Activated B cell treated with CpG ODN at 0.5 μM for 24 hours (primary cell): ENCODE results near the gene CCDC88A. TPM values are rescaled to one million over a fixed set of nuclear protein-coding genes. Genes with fewer than 3 reads are reported as not detected.

ENCODE experiments used
- ATAC-seq: fragments of 200-7000 bp; cut with Tn5 transposase; one replicate; pipeline ENCODE4 v1.10.0; 2021; ENCODE audit warnings: low read depth, mild to moderate bottlenecking, moderate library complexity
- CTCF ChIA-PET: fragments of 350-600 bp; sonication (Branson Sonifier 250); formaldehyde crosslinking; loops from one replicate; lab custom pipeline; 2021; ENCODE audit warnings: antibody characterized with exemption; lab: Charles Lee
- POLR2A ChIA-PET: fragments of 350-600 bp; sonication (Branson Sonifier 250); formaldehyde crosslinking; loops from one replicate; lab custom pipeline; 2021; ENCODE audit warnings: antibody characterized with exemption; lab: Charles Lee
- DNase-seq: peaks from one replicate; pipeline ENCODE4 v3.0.0; 2022
- H3K27ac Mint-ChIP-seq: one replicate; pipeline ENCODE4 v1.8.0; 2020; ENCODE audit warnings: mixed read lengths
- H3K27me3 Mint-ChIP-seq: one replicate; pipeline ENCODE4 v1.8.0; 2021; ENCODE audit warnings: mixed read lengths
- H3K36me3 Mint-ChIP-seq: one replicate; pipeline ENCODE4 v1.8.0; 2021; ENCODE audit warnings: low read depth, mixed read lengths
- H3K4me1 Mint-ChIP-seq: one replicate; pipeline ENCODE4 v1.8.0; 2021; ENCODE audit warnings: mixed read lengths
- H3K4me3 Mint-ChIP-seq: one replicate; pipeline ENCODE4 v1.8.0; 2020; ENCODE audit warnings: mild to moderate bottlenecking, mixed read lengths
- H3K9me3 Mint-ChIP-seq: one replicate; pipeline ENCODE4 v1.8.0; 2020; ENCODE audit warnings: mixed read lengths
- CTCF ChIP-seq: fragments of 200-600 bp; IDR thresholded peaks from one replicate; pipeline ENCODE4 v1.8.0; 2022; ENCODE audit warnings: antibody characterized with exemption, mild to moderate bottlenecking
- intact Hi-C: fragments of 100-400 bp; cut with micrococcal nuclease; formaldehyde crosslinking; loops from one replicate; pipeline ENCODE4 v1.15.1; 2024
- total RNA-seq: library from RNA; stranded (reverse); gene quantifications from 2 replicates; pipeline ENCODE4 v1.2.3, GENCODE V29; 2022

CCDC88A gene
- total RNA-seq, 1 donor from 2014 or later, result 35.6 TPM

DNA sequence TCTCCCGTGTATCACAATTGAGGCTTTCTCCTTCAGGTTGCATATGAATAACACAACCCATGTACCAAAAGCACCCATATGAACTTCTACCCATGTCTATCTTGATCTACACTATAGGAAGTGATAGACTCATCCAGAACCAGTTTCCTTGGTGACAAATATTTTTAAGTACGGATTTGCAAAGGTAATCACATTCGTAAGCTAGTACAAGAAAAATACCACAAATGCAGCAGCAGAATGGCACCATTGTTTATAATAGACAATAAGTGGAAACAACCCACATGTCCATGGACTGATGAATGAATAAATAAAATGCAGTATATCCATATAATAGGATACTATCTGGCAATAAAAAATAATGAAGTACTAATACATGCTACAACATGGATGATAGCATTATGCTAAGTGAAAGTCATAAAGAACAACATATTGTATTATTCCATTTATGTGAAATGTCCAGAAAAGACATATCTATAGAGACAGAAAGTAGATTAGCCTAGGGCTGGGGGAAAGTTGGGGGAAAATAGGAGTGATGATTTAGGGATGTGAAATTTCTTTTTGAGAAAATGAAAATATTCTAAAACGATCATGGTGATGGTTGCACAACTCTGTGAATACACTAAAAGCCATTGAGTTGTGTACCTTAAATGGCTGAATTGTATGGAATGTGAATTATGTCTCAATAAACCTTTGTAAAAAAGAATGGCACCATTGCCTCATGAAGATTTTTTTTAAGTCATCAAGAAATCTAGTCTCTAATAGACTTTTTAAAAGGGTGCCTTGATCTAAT is 3.4 kb upstream of the CCDC88A start:
- peaks cover 26% of the 10 kb centered on the region for H3K4me1 Mint-ChIP-seq
- POLR2A ChIA-PET, result no interaction called here
- H3K4me3 Mint-ChIP-seq, result no peak overlapping the region
- ATAC-seq (no peak), DNase-seq (no peak)
- CTCF ChIA-PET, result no interaction called here
- no peaks in the 10 kb centered on the region for H3K9me3 Mint-ChIP-seq
- peaks cover 8% of the 10 kb centered on the region for H3K36me3 Mint-ChIP-seq
- H3K27me3 Mint-ChIP-seq, result no peaks in the 10 kb centered on the region
- intact Hi-C loops, result loop anchor here (5.0 kb wide), 1 partner anchor 1321 kb away; no protein-coding TSS in a partner anchor
- H3K27ac Mint-ChIP-seq, result no peak overlapping the region
- no peak for TF ChIP-seq CTCF

DNA sequence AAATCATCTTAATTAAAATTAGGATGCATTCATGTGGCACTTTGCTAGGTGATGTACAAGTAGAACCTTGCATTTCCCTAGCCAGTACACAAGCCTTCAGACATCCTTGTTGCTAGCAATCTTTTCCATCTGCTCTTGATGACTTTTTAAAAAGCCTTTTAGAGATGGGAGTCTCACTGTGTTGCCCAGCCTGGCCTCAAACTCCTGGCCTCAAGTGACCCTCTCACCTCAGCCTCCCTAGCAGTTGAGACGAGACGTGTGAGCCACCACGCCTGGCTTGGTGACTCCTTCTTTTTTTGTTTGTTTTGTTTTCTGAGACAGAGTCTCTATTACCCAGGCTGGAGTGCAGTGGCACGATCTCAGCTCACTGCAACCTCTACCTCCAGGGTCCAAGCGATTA is 1.7 kb upstream of the CCDC88A start:
- peaks cover 8% of the 10 kb centered on the region for H3K36me3 Mint-ChIP-seq
- H3K9me3 Mint-ChIP-seq, result no peaks in the 10 kb centered on the region
- peaks cover 36% of the 10 kb centered on the region for H3K4me1 Mint-ChIP-seq
- CTCF ChIA-PET, result interaction anchor here (1.8 kb wide), 1 partner anchor 9 kb away, joined by 3 read pairs; no protein-coding TSS in a partner anchor
- ATAC-seq, result no peak
- H3K27me3 Mint-ChIP-seq, result no peaks in the 10 kb centered on the region
- POLR2A ChIA-PET, result no interaction called here
- intact Hi-C loops, result loop anchor here (5.0 kb wide), 1 partner anchor 1319 kb away; no protein-coding TSS in a partner anchor
- no peak for DNase-seq
- H3K27ac Mint-ChIP-seq, result no peak overlapping the region
- H3K4me3 Mint-ChIP-seq, result peak overlapping the region; percentile 95
- no peak for TF ChIP-seq CTCF

GRCh38 chr2:55420871-55421270 is 1.2 kb upstream of the CCDC88A start:
- ChIA-PET CTCF (interaction anchor here (1.8 kb wide), 1 partner anchor 10 kb away, joined by 3 read pairs; no protein-coding TSS in a partner anchor), POLR2A (interaction anchor here (1.1 to 1.3 kb wide), 2 partner anchors 98 to 139 kb away, joined by 5 read pairs; partner anchors contain the start of gene CFAP36)
- ATAC-seq, result no peak
- DNase-seq, result no peak
- Mint-ChIP-seq H3K27me3 (no peaks in the 10 kb centered on the region), H3K4me3 (peak overlapping the region; percentile 95), H3K36me3 (peaks cover 8% of the 10 kb centered on the region), H3K4me1 (peaks cover 40% of the 10 kb centered on the region), H3K27ac (no peak overlapping the region), H3K9me3 (no peaks in the 10 kb centered on the region)
- intact Hi-C loops, result loop anchor here (5.0 kb wide), 1 partner anchor 1319 kb away; no protein-coding TSS in a partner anchor
- no peak for TF ChIP-seq CTCF

- CTCF ChIA-PET, result interaction anchor here (1.8 kb wide), 1 partner anchor 10 kb away, joined by 3 read pairs; no protein-coding TSS in a partner anchor
- no peak for DNase-seq
- Mint-ChIP-seq H3K9me3 (no peaks in the 10 kb centered on the region), H3K4me1 (peaks cover 45% of the 10 kb centered on the region), H3K27me3 (no peaks in the 10 kb centered on the region), H3K27ac (peak overlapping the region; percentile 71), H3K4me3 (peak overlapping the region; percentile 95), H3K36me3 (peaks cover 8% of the 10 kb centered on the region)
- ATAC-seq, result no peak
- POLR2A ChIA-PET, result interaction anchor here (1.0 to 1.3 kb wide), 5 partner anchors 17 to 198 kb away, joined by 3 to 5 read pairs (median 4); partner anchors contain the start of gene CFAP36
- intact Hi-C loops, result loop anchor here (5.0 kb wide), 1 partner anchor 1318 kb away; no protein-coding TSS in a partner anchor
- TF ChIP-seq CTCF, result no peak
These were observed 726 bp upstream of the CCDC88A start for GRCh38 chr2:55420439-55420725.

DNA sequence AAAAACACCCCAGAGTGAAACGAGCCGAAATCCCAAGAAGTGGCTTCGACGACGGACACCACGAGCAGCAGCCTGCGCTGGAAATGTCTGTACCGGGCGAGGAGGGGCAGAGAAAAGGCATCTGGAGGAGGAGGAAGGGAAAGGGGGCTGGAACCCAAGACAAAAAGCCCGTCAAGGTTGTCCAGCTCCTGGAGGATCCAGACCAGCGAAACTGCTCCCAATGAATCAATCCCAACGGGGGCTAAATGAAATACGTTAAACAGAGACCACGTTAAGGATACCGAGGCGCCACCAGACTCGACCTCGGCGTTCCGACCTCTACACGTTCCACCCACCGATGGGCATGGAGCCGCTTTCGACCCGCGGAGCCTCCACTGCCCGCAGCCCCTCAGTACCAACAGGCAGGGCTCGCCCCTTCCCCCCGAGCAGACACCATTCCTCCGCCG is 400 bp downstream of the CCDC88A start:
- ATAC-seq (peak; percentile 43), DNase-seq (no peak)
- TF ChIP-seq CTCF, result no peak
- intact Hi-C loops, result loop anchor here (1.0 to 5.0 kb wide), 10 partner anchors 16 to 857 kb away; partner anchors contain the start of genes CFAP36, CLHC1, EML6 and MTIF2
- CTCF ChIA-PET, result no interaction called here
- POLR2A ChIA-PET, result interaction anchor here (0.5 to 1.2 kb wide), 6 partner anchors 16 to 369 kb away, joined by 3 to 5 read pairs (median 3); partner anchors contain the start of genes CLHC1, RPS27A and RTN4
- peak overlapping the region; percentile 92 for H3K27ac Mint-ChIP-seq
- no peaks in the 10 kb centered on the region for H3K9me3 Mint-ChIP-seq
- H3K4me1 Mint-ChIP-seq, result peaks cover 46% of the 10 kb centered on the region
- no peaks in the 10 kb centered on the region for H3K27me3 Mint-ChIP-seq
- H3K36me3 Mint-ChIP-seq, result peaks cover 8% of the 10 kb centered on the region
- H3K4me3 Mint-ChIP-seq, result peak overlapping the region; percentile 95
